ENCODE measurements around the gene PLEKHA7.
A peak's percentile ranks its signal among the peaks of the same experiment; 100 is the strongest.

The PLEKHA7 gene

DNA sequence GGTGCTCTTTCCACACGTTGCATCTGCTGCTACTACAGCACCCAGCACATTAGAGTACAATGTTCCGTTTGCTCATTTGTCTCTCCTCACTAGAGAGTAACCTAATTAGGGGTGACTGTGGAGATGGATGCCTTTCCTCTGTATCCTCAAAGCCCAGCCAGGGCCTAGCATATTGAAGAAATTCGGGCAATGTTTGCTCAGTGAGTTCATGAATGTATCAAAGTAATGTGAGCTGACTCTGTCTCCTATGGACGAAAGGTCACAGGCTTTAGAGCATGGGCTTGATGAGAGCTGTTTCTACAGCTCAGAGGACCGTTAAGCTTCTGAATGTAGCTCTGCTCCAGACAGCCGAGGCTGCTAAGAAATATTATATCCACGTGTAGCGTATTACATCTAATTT is 208.3 kb downstream of the PLEKHA7 start:
- no peak for DNase-seq (ENCODE audit: low spot score)

DNA sequence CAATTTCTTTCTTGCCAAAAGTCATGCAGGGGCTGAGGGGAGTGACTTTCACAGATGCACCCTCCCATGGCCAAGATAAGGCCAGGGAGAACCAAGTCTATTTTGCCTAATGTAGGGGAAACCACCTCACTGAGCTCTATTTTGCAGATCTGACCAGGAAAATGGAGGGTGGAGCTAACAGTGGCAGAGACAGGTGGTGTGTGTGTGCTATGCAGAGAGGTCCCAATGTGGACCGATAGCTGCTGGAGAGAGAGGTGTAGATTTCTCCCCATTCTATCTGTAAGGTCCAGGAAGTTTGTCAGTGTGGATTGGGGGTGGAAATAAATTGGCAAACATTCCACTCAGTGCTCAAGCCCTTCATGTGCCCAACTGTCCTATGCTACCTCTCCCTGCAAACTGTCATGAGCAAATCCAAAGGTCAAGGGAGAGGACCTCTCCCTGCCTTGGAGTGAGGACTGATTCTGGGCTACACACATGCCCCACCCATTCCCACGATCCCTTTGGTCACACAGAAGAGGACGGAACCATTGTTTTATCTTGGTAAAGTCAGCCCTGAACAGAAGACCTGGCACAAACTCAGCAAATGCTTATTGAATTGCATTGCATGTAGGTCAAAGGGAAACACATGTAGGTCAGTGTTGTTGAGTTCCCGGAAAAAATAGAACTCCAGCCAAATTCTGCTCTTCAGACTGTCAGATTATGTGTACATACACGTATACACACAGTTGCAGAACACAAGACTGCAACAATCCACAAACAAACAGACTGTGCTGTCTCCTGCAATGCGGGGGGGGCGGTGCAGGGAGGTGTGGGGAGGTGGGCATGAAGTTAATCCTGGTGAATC is 209.9 kb downstream of the PLEKHA7 start:
- no peak for DNase-seq (ENCODE audit: low spot score)

DNA sequence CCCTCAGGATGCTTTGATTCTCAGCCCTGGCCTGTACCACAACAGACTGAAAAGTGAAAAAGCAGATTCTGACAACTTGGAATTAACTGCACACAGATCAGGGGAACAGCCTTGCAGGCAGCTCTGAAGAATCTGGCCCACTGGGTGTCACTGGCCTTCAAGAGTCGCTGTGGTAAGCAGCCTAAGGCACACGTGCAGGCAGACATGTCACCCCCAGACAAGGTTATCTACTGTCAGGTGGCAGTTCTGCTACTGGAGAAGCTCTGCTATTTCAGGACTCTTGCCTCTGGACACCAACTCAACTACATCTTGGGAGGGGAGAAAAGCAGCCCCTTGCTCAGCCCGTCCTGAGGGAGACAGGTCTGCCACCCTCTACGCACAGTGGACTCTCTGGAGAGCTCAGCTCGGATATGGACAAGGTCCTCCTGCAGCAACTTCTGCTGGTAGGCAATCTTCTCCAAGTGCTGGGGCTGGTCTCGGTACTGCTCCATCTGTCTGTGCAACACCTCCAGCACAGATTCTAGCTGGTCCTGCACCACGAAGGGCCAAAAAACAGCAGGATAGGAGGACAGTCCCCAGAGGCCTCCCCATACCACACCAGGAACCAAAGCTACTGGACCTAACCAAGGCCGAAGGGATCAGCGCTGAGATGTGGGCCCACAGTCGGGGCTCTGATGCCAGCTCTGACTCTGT is 212.8 kb downstream of the PLEKHA7 start:
- no peak for DNase-seq (ENCODE audit: low spot score)

DNA sequence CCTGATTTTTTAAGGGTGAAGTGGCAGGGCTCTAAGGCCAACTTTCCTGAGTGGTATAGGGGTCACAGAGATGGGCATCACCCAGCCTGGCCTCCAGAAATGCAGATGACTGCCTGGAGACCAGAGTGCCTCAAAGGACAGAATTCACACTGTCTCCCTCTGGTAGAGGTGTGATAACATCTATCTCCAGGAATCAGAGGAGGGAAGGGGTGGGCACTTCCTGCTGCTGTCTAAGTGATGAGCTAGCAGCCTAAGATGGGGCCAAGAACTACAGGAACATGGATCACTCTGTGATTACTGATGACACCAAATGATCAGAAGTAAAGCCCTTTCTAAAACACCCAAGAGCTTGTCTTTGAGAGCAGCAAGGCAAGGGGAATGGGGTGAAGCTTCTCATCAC is 213.8 kb downstream of the PLEKHA7 start:
- no peak for DNase-seq (ENCODE audit: low spot score)

DNA sequence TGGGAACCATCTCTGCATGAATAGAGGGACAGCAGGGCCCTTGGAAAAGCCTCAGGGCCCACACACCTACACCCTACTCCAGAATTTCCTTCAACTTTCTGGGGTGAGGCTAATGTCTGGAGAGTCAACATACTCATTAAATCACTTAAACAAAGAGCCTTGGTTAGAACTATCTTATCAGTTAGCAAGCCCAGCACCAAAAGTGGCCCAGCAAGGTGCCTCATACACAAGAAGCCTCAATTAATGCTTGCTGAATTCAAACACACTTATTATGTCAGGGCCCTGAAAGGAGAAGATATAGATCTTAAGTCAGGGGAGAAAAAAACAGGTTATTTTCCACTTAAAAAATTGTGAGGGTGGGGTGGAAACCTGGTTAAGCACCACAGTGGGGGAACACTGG is 214.3 kb downstream of the PLEKHA7 start:
- DNase-seq (ENCODE audit: low spot score): no peak

DNA sequence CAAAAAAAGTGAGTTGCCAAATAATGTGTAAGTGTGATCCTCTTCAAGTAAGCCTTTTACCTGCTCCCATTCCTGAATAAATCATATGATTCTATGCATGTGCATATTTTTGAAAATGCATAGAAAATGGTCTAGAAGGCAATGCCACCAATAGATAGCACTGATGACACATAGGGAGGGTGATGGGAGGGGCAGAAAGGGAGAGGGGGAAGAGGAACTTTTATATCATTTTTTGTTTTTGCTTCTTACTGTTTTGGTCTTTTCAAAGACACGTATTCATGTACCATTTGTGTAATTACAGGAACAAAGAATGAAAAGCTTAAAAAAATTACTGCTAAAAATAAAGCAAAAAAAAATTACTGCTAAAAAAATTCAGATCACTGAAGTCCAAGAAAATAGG is 215.0 kb downstream of the PLEKHA7 start:
- no peak for DNase-seq (ENCODE audit: low spot score)

DNA sequence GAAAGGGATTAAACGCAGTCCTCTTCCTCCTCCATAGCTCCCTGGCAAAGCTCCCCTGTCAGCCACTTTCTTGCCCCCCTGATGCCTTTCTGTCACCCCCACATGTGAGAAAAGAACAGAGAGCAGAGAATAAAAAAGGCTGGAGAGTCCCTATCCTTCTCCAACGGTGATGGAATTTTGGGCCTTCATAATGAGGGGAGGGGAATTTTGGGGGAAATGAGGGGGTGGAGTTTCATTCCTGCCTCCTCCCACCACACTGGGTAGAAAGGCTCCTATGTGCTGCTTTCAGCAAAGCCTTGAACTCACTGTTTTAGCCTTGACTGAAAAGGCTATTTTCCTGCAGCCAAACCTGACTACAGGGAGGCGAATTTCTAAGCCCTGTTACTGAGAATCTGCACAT is 216.4 kb downstream of the PLEKHA7 start:
- DNase-seq (ENCODE audit: low spot score): no peak

DNA sequence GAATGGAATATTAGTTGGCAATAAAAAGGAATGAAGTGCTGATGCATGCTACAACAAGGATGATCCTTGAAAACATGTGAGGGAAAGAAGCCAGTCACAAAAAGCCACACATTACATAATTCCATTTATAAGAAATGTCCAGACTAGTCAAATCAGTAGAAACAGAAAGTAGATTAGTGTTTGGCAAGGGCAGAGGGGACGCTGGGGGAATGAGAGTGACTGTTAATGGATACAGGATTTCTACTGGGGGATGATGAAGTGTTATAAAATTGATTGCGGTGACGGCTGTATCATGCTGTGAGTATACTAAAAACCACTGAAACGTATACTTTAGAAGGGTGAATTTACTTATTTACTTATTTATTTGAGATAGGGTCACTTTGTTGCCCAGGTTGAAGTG is 217.9 kb downstream of the PLEKHA7 start:
- no peak for DNase-seq (ENCODE audit: low spot score)

DNA sequence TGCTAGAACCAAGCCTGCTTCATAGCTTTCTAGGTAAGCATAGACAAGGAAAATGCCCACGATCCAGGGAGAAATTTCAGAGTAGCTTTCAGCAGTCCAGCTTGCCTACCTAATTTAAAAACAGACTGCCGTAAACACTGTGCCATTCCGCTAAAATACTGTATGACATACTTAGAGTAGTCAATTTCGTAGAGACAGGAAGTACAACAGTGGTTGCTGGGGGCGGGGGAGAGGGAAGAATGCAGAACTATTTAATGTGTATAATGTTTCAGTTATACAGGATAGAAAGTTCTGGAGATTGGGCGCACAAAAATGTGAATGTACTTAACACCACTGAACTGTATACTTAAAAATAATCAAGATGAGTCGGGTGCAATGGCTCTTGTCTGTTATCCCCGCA is 219.1 kb downstream of the PLEKHA7 start:
- DNase-seq (ENCODE audit: low spot score): no peak

DNA sequence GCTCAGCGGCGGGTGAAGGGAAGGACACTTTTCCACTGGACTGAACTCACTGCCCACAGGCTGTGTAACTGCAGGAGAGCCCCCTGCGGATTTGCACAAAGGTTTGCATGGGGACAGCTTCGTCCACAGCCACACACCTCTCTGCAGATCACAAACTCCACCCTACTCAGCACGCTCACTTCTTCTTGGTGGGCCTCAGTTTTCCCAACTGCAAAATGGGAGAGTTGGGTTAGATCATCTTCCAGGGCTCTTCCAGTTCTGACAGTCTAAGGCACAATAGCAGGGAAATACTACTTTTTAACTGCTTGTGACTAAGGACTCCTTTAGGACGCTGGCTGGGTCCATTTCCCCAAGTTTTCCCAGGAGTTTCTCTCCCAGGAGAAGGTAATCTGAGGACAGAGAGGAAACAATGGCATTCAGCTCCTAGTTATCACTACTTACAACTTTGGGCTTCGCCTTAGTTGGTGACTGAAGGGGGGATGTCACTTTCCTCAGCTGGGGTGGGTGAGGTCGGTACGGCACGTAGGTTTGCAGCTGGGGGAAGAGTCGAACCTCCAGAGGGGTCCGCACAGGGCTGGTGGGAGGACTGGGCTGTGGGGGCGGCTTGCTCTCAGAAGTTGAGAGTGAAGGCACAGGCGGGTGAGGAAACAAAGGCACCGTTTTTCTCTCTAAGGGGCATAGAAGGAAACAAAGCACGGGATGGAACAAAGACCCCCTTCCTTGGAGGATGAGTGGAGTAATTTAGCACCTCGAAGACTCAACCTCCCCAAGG is 220.0 kb downstream of the PLEKHA7 start:
- DNase-seq (ENCODE audit: low spot score): no peak

DNA sequence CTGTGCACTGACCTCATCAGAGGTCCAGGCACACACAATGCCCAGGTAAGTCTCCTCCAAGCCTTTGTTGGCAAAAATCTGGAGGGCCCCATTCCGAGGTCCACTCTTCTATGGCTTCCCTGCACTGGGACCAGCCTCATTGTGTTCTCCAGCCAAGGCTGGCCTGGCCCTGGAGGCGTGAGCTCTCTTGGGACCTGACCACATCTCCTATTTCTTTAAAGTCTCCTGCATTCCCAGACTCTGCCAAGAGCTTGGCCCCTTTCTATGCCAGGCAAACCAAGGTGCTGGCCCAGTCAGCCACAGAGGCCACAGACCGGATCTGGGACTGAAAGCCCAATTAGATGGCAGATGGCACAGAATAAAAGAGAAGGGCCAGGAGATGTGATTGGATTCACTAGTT is 220.7 kb downstream of the PLEKHA7 start:
- DNase-seq (ENCODE audit: low spot score): no peak

DNA sequence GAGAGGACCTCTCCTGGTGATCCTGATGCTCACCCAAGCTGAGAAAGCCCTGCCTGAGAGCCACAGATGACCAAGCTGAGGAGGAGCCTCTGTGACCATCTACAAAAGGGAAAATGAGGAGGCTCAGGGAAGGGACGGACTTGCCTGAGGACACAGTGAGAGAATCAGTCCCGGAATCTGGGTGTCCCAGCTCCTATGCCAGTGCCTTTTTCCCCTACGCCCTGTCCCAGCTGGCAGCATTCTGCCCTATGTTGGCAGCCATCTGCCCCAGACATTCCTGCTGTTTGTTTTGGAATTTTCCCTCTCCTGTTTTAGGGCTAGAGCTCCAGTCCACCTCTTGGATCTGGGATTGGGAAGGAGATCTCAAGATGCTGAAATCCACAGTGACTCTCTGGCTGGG is 221.2 kb downstream of the PLEKHA7 start:
- no peak for DNase-seq (ENCODE audit: low spot score)

DNA sequence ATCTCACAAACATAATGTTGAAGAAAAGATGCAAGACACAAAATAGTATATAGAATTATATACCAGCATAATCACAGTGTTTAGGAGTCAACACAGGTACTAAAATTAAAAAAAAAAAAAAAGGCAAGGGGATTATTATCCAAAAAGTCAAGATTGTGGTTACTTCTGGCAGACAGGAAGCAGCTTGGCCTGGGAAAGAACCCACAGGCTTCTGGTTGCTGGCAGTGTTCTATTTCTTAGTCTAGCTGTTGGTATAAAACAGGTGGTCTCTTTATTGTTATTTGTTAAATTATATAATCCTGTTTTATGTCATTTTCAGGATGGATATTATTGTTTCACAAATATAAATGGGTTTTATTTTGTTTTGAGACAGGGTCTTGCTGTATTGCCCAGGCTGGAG is 221.8 kb downstream of the PLEKHA7 start:
- DNase-seq (ENCODE audit: low spot score): no peak

DNA sequence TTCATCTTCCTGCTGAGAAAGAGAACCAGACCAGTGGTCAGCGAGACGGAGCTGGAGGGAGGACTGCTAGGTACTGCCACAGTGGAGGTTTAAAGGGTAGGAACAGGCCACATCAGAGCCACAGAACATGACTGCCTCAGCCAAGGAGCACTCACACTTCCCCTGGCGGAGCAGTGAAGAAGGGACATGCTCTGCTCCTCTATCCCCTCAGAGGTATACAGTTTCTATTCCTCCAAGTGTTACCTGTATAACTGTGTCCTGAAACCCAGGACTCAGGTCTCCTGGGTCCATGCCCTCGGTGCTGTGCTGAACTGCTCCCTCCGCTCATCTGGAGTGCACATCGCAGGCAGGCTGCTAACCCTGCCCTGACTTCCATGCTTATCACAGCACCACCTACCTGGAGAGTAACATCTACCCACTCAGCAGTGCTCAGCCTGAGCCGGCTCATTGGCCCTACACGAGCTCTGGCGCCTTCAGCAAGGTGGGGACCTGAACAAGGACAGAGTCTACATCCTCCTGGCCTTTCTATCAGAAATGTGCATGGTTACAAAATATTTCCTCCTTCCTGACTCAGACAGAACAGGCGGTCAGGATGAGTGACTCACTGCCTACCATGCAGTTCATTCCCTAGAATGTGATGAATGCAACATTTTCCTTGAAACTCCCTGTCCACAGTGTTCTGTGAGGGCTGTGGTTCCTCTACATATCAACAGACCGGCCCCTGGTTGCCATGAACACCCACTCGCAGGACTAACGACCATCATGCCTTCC is 222.8 kb downstream of the PLEKHA7 start:
- peak; percentile 93 for DNase-seq (ENCODE audit: low spot score)

DNA sequence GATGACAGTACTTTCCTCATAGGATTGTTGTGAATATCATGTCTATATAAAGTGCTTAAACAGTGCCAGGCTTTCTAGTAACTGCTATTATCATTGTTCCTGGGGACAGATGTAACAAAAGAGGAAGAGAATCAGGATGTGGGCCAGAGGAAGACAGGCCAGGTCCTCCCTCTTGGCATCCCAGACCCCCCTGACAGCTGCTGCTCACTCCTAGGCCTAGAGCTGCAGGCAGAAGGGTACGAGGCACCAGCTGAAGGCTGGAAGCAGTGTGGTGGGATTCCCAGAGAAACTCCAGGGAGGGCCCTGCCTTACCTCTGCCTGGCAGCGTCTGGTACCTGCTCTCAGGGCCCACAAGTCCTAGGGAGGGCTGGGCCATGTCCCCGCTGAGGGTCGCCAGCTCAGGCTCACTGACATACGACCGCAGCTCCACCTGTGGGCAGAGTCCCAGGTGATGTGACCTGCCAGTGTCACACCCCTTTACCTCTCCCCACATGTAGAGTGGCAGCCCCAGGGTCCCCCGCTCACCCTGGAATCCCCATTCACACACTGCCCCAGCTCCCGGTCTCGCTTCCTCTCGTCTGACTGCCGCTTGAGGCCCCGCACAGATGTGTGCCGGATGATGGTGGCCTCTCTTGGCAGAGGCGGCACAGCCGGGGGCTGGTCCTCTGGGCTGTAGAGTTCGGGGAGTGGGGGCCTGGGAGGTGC is 223.6 kb downstream of the PLEKHA7 start:
- DNase-seq (ENCODE audit: low spot score): no peak

DNA sequence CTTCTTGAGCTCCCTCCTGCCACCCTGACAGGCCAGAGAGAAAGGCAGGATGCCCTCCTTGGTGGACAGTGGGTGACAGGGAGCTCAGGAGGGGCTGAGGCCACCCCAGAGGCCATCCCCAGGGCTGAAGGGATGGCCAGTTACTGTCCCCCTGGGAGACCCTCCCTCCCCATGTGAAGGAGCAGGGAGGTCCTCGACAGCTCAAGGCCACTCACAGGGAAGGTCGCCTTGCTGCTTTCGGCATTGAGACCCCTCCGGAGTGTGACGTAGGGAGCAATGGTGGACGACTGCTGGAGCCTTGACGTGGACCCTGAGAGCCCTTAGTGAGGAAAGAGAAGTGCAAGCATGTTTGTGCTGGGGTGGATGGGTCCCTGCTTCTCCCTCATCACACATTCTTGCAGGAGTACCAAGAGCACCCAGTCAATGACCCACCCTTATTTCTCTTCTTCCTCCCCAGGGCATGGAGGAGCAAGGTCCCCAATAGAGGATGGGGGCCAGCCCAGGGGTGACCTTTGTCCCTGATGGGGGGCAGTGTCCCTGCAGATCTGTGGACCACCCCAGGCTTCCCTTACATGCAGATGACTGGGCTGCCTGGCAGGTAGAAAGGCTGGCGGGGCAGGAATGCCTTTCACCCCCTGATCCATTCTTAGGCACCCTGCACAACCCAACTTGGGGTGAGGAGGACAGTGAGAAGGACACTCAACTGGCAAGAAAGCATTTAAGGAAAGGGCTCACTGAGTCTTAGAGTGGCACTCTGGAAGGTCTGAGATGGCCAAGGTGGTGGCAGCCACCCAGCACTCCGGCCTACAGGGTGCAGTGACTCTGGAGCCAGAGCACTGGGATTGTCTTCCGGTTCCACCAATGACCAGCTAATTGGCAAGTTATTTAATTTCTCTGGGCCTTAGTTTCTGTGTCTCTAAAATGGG is 224.4 kb downstream of the PLEKHA7 start:
- no peak for DNase-seq (ENCODE audit: low spot score)

DNA sequence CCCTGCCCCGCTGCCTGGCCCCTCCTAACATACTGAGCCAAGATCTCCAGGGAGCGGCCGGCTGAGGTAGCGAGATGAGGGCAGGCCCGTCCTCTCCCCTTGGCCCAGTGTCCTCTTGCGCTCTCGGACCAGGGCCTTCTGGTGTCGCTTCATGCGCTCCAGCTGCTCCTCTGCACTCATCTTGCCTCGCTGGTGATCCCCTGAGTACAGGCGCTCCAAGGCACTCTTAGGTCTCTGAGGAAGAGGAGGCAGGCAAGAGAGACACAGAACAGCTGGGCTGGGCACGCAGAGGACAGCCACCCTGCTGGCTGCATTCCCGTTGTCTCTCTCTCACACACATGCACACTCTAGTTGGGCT is 225.2 kb downstream of the PLEKHA7 start:
- DNase-seq (ENCODE audit: low spot score): no peak

DNA sequence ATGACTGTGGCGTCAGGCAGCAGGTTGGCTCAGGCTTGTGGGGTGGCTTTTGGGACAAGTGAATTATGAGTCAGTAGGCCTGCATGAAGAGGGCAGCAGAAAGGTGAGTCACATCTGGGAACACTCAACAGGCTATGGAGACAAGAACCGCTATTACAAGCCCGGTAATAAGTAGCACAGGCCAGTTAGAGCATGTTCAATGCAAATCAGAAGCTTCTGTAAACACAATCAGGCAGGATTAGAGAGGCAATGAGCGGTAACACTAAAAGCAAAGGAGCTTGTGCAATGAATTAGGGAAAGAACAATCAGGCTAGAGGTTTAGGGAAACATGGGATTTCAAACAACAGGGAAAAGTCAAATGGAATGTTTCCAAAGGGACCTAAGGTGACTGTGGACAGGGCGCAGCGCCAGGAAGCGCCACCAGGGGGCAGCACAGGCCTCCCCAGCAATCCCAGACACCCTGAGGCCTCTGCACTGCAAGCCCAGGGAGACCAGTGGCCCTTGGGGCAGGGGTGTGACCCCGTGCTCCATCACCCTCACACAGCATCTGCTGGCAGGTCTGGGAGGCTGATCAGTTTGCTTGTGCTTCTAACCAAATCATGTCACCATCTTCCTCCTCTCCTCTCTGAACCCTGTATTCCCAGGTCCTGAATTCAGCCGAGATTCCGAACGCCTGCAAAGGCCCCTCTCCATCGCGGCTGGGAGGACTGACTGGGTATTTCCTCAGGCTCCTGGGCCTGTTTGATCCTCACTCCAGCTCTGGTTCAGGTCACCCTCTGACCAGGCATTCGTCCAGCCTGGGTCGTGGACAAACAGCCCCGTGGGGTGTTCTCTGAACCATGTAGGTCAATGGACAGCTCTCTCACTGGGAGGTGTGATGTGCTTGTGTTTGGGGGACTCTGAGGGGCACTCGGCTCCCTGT is 225.8 kb downstream of the PLEKHA7 start:
- DNase-seq (ENCODE audit: low spot score): peak; percentile 77

DNA sequence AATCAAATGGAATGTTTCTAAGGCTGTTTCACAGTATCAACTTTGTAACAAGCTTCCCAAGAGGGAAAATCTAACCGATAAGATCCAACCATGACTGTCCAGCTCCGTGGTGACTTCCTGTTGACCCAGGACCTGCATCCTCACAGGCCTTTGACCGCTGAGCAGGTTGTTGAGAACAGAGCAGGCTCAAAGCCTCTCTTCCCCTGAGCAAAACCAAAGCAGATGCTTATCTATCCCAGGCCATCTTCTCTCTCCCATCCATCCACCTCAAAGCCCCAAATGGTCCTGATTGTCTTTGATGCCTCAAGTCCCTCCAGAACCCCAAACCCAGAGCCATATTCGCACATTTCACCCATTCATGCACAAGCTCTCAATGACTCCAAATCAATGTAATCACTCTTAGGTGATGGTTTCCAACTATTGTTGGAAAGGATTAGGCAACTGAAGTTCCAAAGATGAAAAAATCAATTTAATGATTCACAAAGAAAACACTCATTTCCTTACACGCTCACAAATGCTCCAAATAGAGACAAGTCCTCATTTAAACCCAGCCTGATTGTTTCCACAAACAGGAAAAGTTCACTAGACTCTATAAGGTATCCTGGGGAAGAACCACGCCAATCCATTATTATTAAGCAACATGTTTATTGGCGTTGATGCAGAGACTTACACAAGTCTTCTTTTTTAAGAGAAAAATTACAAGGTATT is 227.0 kb downstream of the PLEKHA7 start:
- DNase-seq (ENCODE audit: low spot score): peak; percentile 45

All from kidney capillary endothelial cell (primary cell).